CD4-positive, alpha-beta T cell treated with Interleukin-1 beta for 1 hour (primary cell): ENCODE measurements around the gene WDR13.
A peak's percentile ranks its signal among the peaks of the same experiment; 100 is the strongest.
"Not testable (repeated sequence)": the region's sequence is repeated elsewhere in the genome, so short reads cannot be mapped to it uniquely, and the experiment has no call there.

ENCODE experiments used
- DNase-seq, 2 donors: peaks; one replicate each; pipeline ENCODE4 v3.0.0-alpha.2; 2020 to 2022

Gene WDR13

GRCh38 chrX:48595929-48596328 is 1.4 kb upstream of the WDR13 start:
- no peak for DNase-seq

DNA sequence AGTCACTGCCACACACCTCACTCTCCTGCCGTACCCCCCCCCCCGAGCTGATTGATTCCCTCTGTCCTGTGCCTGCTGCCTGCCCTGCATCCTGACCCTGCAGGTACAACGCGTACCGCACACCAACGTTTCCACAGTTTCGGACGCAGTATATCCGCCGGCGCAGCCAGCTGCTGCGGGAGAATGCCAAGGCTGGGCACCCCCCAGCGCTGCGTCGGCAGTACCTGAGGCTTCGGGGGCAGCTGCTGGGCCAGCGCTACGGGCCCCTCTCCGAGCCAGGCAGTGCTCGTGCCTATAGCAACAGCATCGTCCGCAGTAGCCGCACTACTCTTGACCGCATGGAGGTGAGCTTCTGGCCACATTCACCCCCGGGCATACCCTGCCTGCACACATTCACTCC is 1.3 kb downstream of the WDR13 start:
- no peak for DNase-seq

DNA sequence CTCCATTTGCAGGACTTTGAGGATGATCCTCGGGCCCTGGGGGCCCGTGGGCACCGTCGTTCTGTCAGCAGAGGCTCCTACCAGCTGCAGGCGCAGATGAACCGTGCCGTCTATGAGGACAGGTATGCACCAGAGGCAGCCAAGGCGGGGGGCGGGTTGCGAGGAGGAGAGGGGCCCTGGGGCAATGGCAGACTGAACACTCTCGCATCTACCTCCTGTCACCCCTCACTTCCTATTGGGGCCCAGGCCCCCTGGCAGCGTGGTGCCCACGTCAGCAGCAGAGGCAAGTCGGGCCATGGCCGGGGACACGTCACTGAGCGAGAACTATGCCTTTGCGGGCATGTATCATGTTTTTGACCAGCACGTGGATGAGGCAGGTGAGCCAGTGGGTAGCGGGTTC is 2.0 kb downstream of the WDR13 start:
- no peak for DNase-seq

DNA sequence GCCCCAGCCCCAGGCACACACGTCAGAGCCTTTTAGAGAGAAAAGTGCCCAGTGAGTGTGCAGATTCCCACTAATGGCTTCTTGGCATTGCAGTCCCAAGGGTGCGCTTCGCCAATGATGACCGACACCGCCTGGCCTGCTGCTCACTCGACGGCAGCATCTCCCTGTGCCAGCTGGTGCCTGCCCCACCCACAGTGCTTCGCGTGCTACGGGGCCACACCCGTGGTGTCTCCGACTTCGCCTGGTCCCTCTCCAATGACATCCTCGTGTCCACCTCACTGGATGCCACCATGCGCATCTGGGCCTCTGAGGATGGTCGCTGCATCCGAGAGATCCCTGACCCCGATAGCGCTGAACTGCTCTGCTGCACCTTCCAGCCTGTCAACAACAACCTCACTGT is 2.9 kb downstream of the WDR13 start:
- DNase-seq: no peak

- no peak for DNase-seq
Observed at GRCh38 chrX:48601741-48602394, 4.6 kb downstream of the WDR13 start.

GRCh38 chrX:48604701-48605100 is 7.4 kb downstream of the WDR13 start:
- DNase-seq: no peak

GRCh38 chrX:48606091-48606490 is 8.8 kb downstream of the WDR13 start:
- DNase-seq: no peak

DNA sequence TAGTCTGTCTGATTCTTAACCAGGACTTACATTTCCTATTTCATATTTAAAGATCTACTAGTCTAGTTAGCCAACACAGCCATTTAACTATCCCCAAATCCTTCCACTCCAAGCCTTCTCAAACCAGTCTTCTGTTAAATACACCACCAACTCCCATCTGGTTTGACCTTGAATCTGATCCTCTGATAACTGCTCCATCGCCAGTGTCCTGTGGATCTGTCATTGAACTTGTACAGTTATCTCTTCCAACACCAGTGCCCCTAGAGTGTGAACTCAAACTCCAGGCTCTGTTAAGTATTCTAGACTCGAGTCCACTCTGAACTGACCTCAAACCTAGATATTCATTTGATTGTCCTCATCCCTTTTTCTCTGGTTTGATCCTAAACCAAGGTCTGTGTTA is 14.4 kb downstream of the WDR13 start:
- no peak for DNase-seq

- no peak for DNase-seq
Observed at GRCh38 chrX:48613502-48614160, 16.3 kb downstream of the WDR13 start.

DNA sequence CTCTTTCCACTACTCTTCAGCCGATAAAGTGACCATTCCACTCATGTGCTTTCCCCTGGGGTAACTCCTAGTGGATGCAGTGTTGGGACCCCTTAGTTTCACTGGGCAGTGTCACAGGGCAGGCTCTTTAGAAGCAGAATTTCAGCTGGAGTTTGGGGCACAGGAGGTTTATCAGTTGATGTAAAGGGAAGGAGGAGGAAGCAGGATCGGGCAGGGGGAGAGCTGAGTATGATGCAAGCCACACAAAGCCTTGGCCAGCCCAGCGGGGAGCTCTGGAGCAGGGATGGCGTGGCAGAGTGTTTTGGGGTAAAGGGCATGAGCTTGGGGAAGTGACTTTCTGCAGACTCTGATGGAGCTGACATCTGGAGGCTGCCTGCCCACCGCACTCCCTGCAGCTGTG is 19.3 kb downstream of the WDR13 start:
- no peak for DNase-seq

DNA sequence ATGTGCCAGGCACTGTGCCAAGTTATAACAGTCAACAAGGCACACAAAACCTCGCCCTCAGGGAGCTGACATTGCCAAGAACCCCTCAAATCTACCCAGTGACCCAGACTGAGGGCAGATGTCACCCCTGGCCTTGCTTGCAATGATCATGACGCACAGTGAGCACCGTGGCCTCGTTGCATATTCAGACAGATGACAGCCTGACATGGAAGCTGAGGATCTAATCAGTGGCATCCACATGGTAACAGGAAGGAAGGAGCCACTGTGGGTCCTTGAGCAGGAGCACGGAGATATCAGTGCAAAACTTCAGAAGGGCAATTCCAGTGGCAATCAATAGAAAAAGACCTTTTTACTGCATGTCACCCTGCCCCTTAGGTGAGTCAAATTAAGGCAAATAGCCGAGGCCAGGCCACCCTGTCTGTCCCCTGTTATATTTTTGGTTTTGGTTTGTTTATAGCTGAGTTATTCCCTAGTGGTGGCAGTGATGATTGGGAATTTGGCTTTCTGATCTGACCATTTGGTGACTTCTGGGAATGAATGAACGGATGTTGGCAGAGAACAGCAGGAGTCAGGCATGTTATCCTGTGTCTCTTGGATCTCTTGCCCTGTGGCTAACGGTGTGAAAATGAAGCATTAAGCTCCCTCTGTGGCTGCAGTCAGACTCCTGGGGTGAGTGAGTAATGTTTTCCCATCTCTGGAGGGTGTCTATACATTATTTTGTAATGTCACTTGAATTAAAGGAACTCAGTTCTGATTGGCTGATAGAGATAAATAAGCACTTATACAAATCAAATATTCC is 20.4 kb downstream of the WDR13 start:
- no peak for DNase-seq

GRCh38 chrX:48626401-48627298 is 29.4 kb downstream of the WDR13 start:
- no peak for DNase-seq

DNA sequence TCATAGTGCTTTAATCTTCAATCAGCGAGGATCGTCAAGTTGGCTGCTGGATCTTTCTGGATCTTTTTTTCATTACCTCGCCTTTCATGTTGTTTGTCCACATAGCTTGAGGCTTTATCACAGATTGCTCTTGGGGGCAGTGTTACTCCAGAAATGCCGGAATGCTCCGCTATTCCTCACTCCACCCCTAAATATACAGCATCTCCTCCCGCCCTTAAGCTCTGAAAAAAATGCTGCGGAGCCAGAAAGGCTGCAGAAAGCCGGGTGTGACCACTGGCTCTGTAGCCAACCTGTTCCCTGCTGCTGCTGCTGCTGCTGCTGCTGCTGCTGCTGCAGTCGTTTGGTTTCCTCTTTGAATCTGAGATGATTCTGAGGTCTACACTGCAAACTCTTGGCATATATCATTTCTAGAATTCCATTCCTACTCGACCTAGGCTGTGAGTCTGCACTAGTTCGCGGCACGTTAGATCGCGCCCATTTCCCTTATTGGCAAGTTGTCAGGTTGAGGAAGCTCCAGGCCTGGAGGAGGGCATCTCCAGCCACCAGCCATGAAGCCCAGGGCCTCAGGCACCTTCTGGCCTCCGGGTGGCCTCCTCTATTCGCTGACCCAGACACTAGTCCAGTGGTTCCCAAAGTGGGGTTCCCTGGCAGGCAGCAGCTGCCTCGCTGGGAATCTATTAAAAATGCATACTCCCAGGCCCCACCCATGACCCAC is 34.2 kb downstream of the WDR13 start:
- DNase-seq: peak; percentile 82 to 83

GRCh38 chrX:48632207-48632606 is 34.9 kb downstream of the WDR13 start:
- no peak for DNase-seq

GRCh38 chrX:48636301-48636700 is 39.0 kb downstream of the WDR13 start:
- DNase-seq: no peak

DNA sequence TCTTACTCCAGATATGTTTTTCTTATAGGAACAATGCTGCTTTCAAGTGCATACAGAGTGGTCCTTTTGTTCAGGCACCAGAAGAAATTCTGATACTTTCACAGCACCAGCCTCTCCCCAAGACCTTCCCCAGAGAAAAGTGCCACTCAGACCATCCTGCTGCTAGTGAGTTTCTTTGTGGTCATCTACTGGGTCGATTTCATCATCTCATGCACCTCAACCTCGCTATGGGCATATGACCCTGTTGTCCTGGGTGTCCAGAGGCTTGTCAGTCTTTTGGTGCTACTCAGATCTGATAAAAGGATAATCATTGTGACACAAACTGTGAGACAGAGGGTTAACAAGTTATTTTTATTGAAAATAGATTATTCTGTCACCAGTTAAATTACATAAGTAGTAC is 39.5 kb downstream of the WDR13 start:
- no peak for DNase-seq

- no peak for DNase-seq
Observed at GRCh38 chrX:48645669-48646068, 48.4 kb downstream of the WDR13 start.

GRCh38 chrX:48648336-48648751 is 51.1 kb downstream of the WDR13 start:
- DNase-seq: peak; percentile 40 to 58

DNA sequence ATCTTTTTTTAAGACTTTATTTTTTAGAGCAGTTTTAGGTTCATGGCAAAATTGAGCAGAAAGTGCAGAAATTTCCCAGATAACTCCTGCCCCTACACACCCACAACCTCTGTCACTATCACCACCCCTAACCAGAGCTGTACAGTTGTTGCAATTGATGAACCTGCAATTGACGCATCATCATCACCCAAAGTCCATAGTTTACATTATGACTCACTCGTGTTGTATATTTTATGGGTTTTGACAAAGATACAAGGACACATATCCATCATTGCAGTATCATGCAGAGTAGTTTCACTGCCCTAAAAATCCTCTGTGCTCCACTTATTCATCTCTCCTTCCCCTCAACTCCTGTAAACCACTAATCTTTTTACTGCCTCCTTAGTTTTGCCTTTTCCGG is 51.8 kb downstream of the WDR13 start:
- DNase-seq: no peak

GRCh38 chrX:48652055-48652579 is 54.8 kb downstream of the WDR13 start:
- DNase-seq: not testable (repeated sequence)

DNA sequence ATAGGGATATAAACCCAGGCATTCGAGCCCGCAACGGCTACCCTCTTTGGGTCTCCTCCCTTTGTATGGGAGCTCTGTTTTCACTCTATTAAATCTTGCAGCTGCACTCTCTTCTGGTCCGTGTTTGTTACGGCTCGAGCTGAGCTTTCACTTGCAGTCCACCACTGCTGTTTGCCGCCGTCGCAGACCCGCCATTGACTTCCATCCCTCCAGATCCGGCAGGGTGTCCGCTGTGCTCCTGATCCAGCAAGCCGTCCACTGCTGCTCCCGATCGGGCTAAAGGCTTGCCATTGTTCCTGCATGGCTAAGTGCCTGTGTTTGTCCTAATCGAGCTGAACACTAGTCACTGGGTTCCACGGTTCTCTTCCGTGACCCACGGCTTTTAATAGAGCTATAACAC is 57.5 kb downstream of the WDR13 start:
- DNase-seq: not testable (repeated sequence)
